ENCODE measurements around the gene RAD1. TPM values are rescaled to one million over a fixed set of nuclear protein-coding genes. Genes with fewer than 3 reads are reported as not detected.
A peak's percentile ranks its signal among the peaks of the same experiment; 100 is the strongest.

The RAD1 gene
- total RNA-seq, 1 donor from 2014 or later: 19.4 TPM

GRCh38 chr5:34867660-34868059 is 47.6 kb downstream of the RAD1 start:
- no peak for DNase-seq (ENCODE audit: extremely low read depth, low read depth, low spot score)

DNA sequence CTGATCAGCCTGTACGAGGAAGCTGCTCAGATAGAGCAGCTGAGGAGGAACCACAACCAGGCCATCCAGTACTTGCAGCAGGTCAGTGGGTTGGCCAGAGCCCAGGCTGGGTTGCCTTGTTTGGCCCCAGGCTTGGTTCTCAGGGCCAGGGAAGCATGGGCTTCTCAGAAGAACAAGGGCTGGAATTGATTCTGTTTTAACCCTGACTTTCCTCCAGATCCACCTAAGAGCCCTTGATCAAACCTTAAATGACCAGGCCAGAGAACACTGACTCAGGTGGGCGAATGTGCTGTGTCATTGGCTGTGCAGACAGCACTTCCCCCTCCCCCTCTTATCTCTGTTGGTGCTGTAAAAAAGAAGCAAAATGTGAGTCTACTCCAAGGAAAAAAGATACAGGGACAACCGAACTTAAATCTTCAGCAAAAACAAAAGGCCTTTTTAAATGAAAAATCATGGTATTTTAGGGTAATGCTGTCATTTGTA is 48.3 kb downstream of the RAD1 start:
- no peak for DNase-seq (ENCODE audit: extremely low read depth, low read depth, low spot score)

GRCh38 chr5:34865091-34865490 is 50.2 kb downstream of the RAD1 start:
- DNase-seq (ENCODE audit: extremely low read depth, low read depth, low spot score): no peak

DNA sequence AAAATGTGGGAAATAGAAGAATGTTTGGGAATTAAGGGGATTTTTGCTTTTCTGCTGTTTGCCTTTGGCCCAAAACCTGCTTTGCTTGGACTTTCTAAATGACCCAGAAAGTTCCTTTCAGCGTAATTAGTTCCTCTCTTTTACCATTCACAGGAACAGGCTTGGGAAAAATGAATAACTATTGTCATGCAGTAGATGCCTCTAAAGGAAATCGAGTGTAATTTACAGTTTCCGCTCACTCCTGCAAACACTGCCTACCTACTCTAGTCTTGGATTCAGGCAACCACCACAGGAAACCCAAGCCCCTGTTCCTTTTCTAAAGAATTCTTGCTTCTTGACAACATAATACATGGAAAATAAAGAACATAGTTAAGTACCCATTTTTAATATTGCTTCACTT is 51.4 kb downstream of the RAD1 start:
- DNase-seq (ENCODE audit: extremely low read depth, low read depth, low spot score): peak; percentile 27

- DNase-seq (ENCODE audit: extremely low read depth, low read depth, low spot score): no peak
Observed at GRCh38 chr5:34859253-34859652, 56.1 kb downstream of the RAD1 start.

DNA sequence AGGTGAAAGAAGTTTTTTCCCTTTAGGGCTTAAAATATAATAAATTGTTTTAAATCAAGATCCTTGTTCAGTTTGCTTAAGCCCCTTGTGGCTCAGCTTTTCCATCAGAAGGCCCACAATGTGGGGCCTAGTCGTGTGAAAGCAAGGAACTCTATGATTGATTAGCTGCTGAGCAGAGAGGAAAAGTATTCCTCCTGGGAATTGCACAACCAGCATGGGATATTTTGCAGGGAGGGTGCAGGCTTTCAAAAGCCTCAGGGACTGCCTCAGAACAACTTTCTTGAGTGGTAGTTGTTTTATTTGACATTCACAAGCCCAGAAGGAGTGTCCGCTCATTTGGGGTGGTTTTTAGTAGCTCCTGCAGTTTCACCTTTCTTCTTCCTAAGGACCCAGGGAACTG is 56.5 kb downstream of the RAD1 start:
- DNase-seq (ENCODE audit: extremely low read depth, low read depth, low spot score): no peak

- DNase-seq (ENCODE audit: extremely low read depth, low read depth, low spot score): no peak
Observed at GRCh38 chr5:34857894-34858293, 57.4 kb downstream of the RAD1 start.

DNA sequence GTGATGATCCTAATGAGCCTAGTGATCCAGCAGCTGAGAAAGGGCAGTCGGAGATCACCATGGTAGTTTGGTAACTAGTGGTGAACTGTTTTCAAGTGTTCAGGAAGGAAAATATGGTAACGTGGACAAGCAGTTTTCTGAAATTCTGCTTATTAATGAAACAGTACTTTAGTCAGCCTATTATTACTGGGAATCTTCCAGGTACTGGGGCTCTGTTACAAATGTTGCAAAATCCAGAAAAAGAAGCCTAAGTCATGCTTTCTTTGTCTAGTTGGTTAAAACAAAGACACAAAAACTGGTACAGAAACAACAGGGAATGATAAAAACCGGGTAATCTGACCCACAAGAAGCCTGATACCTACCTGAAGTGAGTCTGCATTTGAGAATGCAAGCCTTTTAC is 58.1 kb downstream of the RAD1 start:
- no peak for DNase-seq (ENCODE audit: extremely low read depth, low read depth, low spot score)

Other genes with a start within 250 kb of the RAD1 start
- 0.41 and 0.63 TPM in 2 replicates for gene TTC23L, start 76.3 kb downstream of the RAD1 start, total RNA-seq
- gene BRIX1, start 207 bp upstream of the RAD1 start, total RNA-seq: 18.5 and 18.7 TPM in 2 replicates
- 30.9 and 31.2 TPM in 2 replicates for gene DNAJC21, start 14.1 kb upstream of the RAD1 start, total RNA-seq
- gene AGXT2, start 132.4 kb upstream of the RAD1 start, total RNA-seq: not detected in 2 replicates